Endothelial cell of umbilical vein (primary cell): Measurements from ENCODE around the gene THNSL1. TPM values are rescaled to one million over a fixed set of nuclear protein-coding genes. Genes with fewer than 3 reads are reported as not detected.

ENCODE experiments used
- BruUV-seq: library from RNA; stranded (reverse); fragments of 400-500 nt; replicated peaks from 2 replicates; lab custom pipeline; 2021; lab: Mats Ljungman, UMichigan
- CTCF ChIA-PET: fragments of 300-600, 350-600 bp; sonication (Branson Sonifier 250); formaldehyde crosslinking; loops from one replicate; lab custom pipeline; 2021; ENCODE audit warnings: antibody characterized with exemption, inconsistent platforms; lab: Charles Lee
- POLR2A ChIA-PET: fragments of 300-600, 350-600 bp; sonication (Branson Sonifier 250); formaldehyde crosslinking; loops from one replicate; lab custom pipeline; 2021; ENCODE audit warnings: antibody characterized with exemption, inconsistent platforms; lab: Charles Lee
- DNase-seq: peaks from one replicate; pipeline ENCODE4 v3.0.0-alpha.2; 2011; ENCODE audit warnings: low read depth, low spot score
- FAIRE-seq: peaks from 2 replicates; lab custom pipeline; 2011; peaks lifted over from hg19 to GRCh38; lab: Jason Lieb, UNC
- H2AFZ ChIP-seq: 2 replicates; pipeline ENCODE4 v1.6.0; 2012; ENCODE audit warnings: low read depth, low read length, control low read depth, inconsistent platforms
- H3K27ac ChIP-seq: 2 replicates; pipeline ENCODE4 v1.5.1; 2011; ENCODE audit warnings: low read depth, mild to moderate bottlenecking, control low read depth, low read length, moderate library complexity; ENCODE audit not compliant: insufficient read depth
- H3K27me3 ChIP-seq, 2 experiments: 2 replicates each; pipeline versions ENCODE4 v1.6.0 to v1.6.1; 2011; ENCODE audit warnings: low read length in 2 of 2, mixed read lengths in 1 of 2; ENCODE audit not compliant: control insufficient read depth in 2 of 2, insufficient read depth in 2 of 2
- H3K36me3 ChIP-seq, 2 experiments: 2 replicates in 1 of 2; 3 replicates in 1 of 2; pipeline ENCODE4 v1.5.1; 2011; ENCODE audit warnings: low read length in 2 of 2, mild to moderate bottlenecking in 1 of 2, moderate library complexity in 1 of 2; ENCODE audit not compliant: control insufficient read depth in 2 of 2, insufficient read depth in 2 of 2; ENCODE audit errors: extremely low read depth in 1 of 2
- H3K4me1 ChIP-seq: 3 replicates; pipeline ENCODE4 v1.5.1; 2011; ENCODE audit warnings: mild to moderate bottlenecking, low read length; ENCODE audit not compliant: control insufficient read depth, insufficient read depth; ENCODE audit errors: extremely low read depth
- H3K4me2 ChIP-seq: 2 replicates; pipeline ENCODE4 v1.6.1; 2011; ENCODE audit warnings: low read length, control low read depth, mixed read lengths; ENCODE audit not compliant: insufficient read depth
- H3K4me3 ChIP-seq, 3 experiments: fragments of 200-600 bp in 1 of 3; sonication (generic), shearing (Covaris generic) in 1 of 3; replicated peaks in 1 of 3; 2 replicates each; pipeline ENCODE4 v1.5.1; 2011 to 2016; ENCODE audit warnings: control low read depth in 3 of 3, low read length in 3 of 3, mild to moderate bottlenecking in 2 of 3, inconsistent platforms in 1 of 3, low read depth in 1 of 3, moderate library complexity in 1 of 3; ENCODE audit not compliant: insufficient read depth in 1 of 3
- H3K79me2 ChIP-seq: 2 replicates; pipeline ENCODE4 v1.6.0; 2012; ENCODE audit warnings: low read length, inconsistent platforms; ENCODE audit not compliant: control insufficient read depth, insufficient read depth
- H3K9ac ChIP-seq: replicated peaks from 2 replicates; pipeline ENCODE3; 2011; ENCODE audit warnings: low read length, control low read depth; ENCODE audit not compliant: insufficient read depth; ENCODE audit errors: extremely low read depth
- H3K9me1 ChIP-seq: replicated peaks from 3 replicates; pipeline ENCODE4 v1.6.0; 2011; ENCODE audit warnings: mild to moderate bottlenecking, low read length; ENCODE audit not compliant: control insufficient read depth, insufficient read depth; ENCODE audit errors: extremely low read depth
- H3K9me3 ChIP-seq: replicated peaks from 2 replicates; pipeline ENCODE4 v1.5.1; 2012; ENCODE audit warnings: low read length, inconsistent platforms; ENCODE audit not compliant: control insufficient read depth, insufficient read depth
- H4K20me1 ChIP-seq: replicated peaks from 2 replicates; pipeline ENCODE3; 2011; ENCODE audit warnings: mild to moderate bottlenecking, low read length; ENCODE audit not compliant: control insufficient read depth, insufficient read depth; ENCODE audit errors: extremely low read depth
- CTCF ChIP-seq, 2 donors: IDR thresholded peaks; 1 replicate in 1 of 2; 2 replicates in 1 of 2; pipeline ENCODE4 v1.5.1; 2011; ENCODE audit warnings: low read length in 2 of 2, mild to moderate bottlenecking in 2 of 2, moderate library complexity in 2 of 2, control low read depth in 1 of 2, inconsistent platforms in 1 of 2, low read depth in 1 of 2; ENCODE audit not compliant: insufficient read depth in 1 of 2; ENCODE audit errors: extremely low read depth in 1 of 2
- EZH2 ChIP-seq: IDR thresholded peaks from 2 replicates; pipeline ENCODE4 v1.6.1; 2012; ENCODE audit warnings: borderline replicate concordance, low read depth, mild to moderate bottlenecking, moderate library complexity, low read length, inconsistent platforms; ENCODE audit not compliant: severe bottlenecking
- FOS ChIP-seq: IDR thresholded peaks from 2 replicates; pipeline ENCODE4 v1.6.1; 2011; ENCODE audit warnings: mild to moderate bottlenecking, low read length, moderate library complexity, borderline replicate concordance; ENCODE audit not compliant: insufficient read depth
- GATA2 ChIP-seq: IDR thresholded peaks from 2 replicates; pipeline ENCODE4 v1.7.0; 2011; ENCODE audit warnings: low read depth, mild to moderate bottlenecking, moderate library complexity, mixed read lengths, low read length; ENCODE audit not compliant: insufficient read length, insufficient read depth
- JUN ChIP-seq: IDR thresholded peaks from 2 replicates; pipeline ENCODE4 v1.6.1; 2011; ENCODE audit warnings: borderline replicate concordance, low read depth; ENCODE audit not compliant: insufficient read length, insufficient read depth
- MAX ChIP-seq: IDR thresholded peaks from 2 replicates; pipeline ENCODE4 v1.6.1; 2011; ENCODE audit not compliant: insufficient read depth, insufficient read length
- MYC ChIP-seq: IDR thresholded peaks from one replicate; pipeline ENCODE4 v1.6.1; 2011; ENCODE audit warnings: mild to moderate bottlenecking, low read depth, low read length
- POLR2A ChIP-seq: IDR thresholded peaks from 2 replicates; pipeline ENCODE4 v1.6.1; 2012; ENCODE audit warnings: low read depth, mild to moderate bottlenecking, control low read depth, low read length
- POLR2AphosphoS5 ChIP-seq: IDR thresholded peaks from 2 replicates; pipeline ENCODE4 v1.6.1; 2012; ENCODE audit warnings: low read depth, mild to moderate bottlenecking, control low read depth, low read length, moderate library complexity; ENCODE audit not compliant: insufficient read depth
- dilution Hi-C: fragments of 300-500 bp; cut with MboI; formaldehyde crosslinking; loops from one replicate; pipeline ENCODE4 v1.15.0; 2019; ENCODE audit warnings: low sequenced_read_pairs; ENCODE audit not compliant: extremely low pct_ligation_motif_present
- intact Hi-C: fragments of 100-400 bp; cut with micrococcal nuclease; formaldehyde crosslinking; loops from one replicate; pipeline ENCODE4 v1.10.0; 2022
- polyA plus RNA-seq, 4 experiments: library from polyadenylated mRNA; depleted of rRNA in 3 of 4; stranded (reverse) in 3 of 4; unstranded in 1 of 4; fragments of >200 nt; gene quantifications; 2 replicates each; pipeline versions ENCODE4 v1.2.1 to v1.2.3, GENCODE V29; 2011 to 2012; ENCODE audit warnings: missing spikeins in 1 of 4
- total RNA-seq: library from RNA; stranded (reverse); gene quantifications from 2 replicates; pipeline ENCODE4 v1.2.3, GENCODE V29; 2021

The THNSL1 gene
- total and polyA plus RNA-seq, 2 donors (not counting 3 experiments of a cell fraction or from before 2014, with no cell fraction given), result 0.52 to 2.1 TPM

GRCh38 chr10:25072786-25073185, 56.4 kb downstream of the THNSL1 start:
- peak overlapping the region; percentile 1 for H3K27ac ChIP-seq
- no peaks in the 10 kb centered on the region for H4K20me1 ChIP-seq
- BruUV-seq, result no TSS peak
- H3K9ac ChIP-seq, result no peak overlapping the region
- POLR2A ChIA-PET, result no interaction called here
- H3K27me3 ChIP-seq, result no peaks in the 10 kb centered on the region
- no peak overlapping the region for H3K4me3 ChIP-seq
- intact Hi-C loops, result no loop called here
- no peaks in the 10 kb centered on the region for H3K36me3 ChIP-seq
- dilution Hi-C loops, result no loop called here
- no peaks in the 10 kb centered on the region for H3K79me2 ChIP-seq
- H3K9me3 ChIP-seq, result no peaks in the 10 kb centered on the region
- FAIRE-seq (peak; percentile 28), DNase-seq (peak; percentile 60)
- CTCF ChIA-PET, result interaction anchor here (1.5 kb wide), 1 partner anchor 9 kb away, joined by 6 read pairs; no protein-coding TSS in a partner anchor
- peaks cover 19% of the 10 kb centered on the region for H3K4me1 ChIP-seq
- no peaks in the 10 kb centered on the region for H3K9me1 ChIP-seq
- TF ChIP-seq GATA2 (peak; percentile 36), POLR2A (no peak), EZH2 (no peak), FOS (peak; percentile 35), JUN (no peak)
- no peak overlapping the region for H2AFZ ChIP-seq
- peak overlapping the region; percentile 23 for H3K4me2 ChIP-seq

- DNase-seq (no peak), FAIRE-seq (no peak)
- Histone ChIP-seq H3K9me3 (no peaks in the 10 kb centered on the region), H3K4me1 (peaks cover 8% of the 10 kb centered on the region), H3K27ac (no peak overlapping the region), H3K36me3 (no peaks in the 10 kb centered on the region), H3K9ac (no peak overlapping the region), H4K20me1 (no peaks in the 10 kb centered on the region), H3K79me2 (no peaks in the 10 kb centered on the region), H3K4me3 (no peak overlapping the region), H3K27me3 (no peaks in the 10 kb centered on the region), H3K4me2 (no peak overlapping the region), H3K9me1 (no peaks in the 10 kb centered on the region), H2AFZ (no peak overlapping the region)
- ChIA-PET CTCF (no interaction called here), POLR2A (no interaction called here)
- BruUV-seq, result no TSS peak
- intact Hi-C loops, result no loop called here
- TF ChIP-seq GATA2 (no peak), EZH2 (no peak), POLR2A (no peak), POLR2AphosphoS5 (no peak), MYC (no peak), MAX (no peak), JUN (no peak), CTCF (IDR thresholded peaks at IDR 0.05; ENCODE audit: extremely low read depth in 1 of 2, insufficient read depth in 1 of 2, low read depth in 1 of 2, low read length in 2 of 2) (no peak), FOS (no peak)
- dilution Hi-C loops, result no loop called here
Measured at GRCh38 chr10:25075825-25076224, 59.4 kb downstream of the THNSL1 start.
